VCaP (cell line): ENCODE results near the gene FCN3.

ENCODE experiments used
- H3K27ac ChIP-seq: fragments of 450-650 bp; 2 replicates; pipeline ENCODE4 v1.5.1; 2017
- TF ChIP-seq, protein P1 (sequence below): fragments of 450-650 bp; conservative IDR thresholded peaks from 2 replicates; pipeline ENCODE4 v1.5.1; 2017; ENCODE audit warnings: mild to moderate bottlenecking, moderate library complexity

Gene FCN3

DNA sequence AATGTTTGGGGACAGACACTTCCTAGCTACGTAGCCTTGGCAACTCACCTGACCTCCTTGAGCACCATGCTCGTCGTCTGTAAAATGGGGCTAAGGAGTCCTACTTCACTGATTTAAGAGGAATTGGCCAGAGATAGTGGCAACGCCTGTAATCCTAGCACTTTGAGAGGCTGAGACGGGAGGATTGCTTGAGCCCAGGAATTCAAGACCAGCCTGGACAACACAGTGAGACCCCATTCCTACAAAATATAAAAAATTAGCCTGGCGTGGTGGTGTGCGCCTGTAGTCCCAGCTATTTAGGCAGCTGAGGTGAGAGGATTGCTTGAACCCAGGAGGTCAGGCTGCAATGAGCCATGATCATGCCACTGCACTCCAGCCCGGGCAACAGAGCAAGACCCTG is 28.3 kb downstream of the FCN3 start:
- TF ChIP-seq, protein P1, sequence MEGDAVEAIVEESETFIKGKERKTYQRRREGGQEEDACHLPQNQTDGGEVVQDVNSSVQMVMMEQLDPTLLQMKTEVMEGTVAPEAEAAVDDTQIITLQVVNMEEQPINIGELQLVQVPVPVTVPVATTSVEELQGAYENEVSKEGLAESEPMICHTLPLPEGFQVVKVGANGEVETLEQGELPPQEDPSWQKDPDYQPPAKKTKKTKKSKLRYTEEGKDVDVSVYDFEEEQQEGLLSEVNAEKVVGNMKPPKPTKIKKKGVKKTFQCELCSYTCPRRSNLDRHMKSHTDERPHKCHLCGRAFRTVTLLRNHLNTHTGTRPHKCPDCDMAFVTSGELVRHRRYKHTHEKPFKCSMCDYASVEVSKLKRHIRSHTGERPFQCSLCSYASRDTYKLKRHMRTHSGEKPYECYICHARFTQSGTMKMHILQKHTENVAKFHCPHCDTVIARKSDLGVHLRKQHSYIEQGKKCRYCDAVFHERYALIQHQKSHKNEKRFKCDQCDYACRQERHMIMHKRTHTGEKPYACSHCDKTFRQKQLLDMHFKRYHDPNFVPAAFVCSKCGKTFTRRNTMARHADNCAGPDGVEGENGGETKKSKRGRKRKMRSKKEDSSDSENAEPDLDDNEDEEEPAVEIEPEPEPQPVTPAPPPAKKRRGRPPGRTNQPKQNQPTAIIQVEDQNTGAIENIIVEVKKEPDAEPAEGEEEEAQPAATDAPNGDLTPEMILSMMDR = no peak
- no peak overlapping the region for H3K27ac ChIP-seq

DNA sequence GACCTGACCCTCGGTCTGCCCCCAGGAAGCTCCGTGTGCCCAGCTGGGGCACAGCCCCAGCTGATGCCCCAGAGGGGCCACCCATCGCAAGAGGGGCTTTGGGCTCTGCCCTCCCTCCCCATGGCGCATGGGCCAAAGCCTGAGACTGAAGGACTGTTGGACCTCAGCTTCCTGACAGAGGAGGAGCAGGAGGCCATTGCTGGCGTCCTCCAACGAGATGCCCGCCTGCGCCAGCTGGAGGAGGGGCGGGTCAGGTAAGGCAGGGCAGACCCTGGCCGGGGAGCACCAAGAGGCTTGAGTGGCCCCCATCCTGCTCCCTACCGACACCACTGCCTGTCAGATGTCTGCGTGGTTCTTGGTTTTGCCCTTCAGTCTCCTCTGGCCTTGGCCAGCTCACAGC is 29.4 kb downstream of the FCN3 start:
- H3K27ac ChIP-seq = no peak overlapping the region
- TF ChIP-seq, protein P1 = no peak

DNA sequence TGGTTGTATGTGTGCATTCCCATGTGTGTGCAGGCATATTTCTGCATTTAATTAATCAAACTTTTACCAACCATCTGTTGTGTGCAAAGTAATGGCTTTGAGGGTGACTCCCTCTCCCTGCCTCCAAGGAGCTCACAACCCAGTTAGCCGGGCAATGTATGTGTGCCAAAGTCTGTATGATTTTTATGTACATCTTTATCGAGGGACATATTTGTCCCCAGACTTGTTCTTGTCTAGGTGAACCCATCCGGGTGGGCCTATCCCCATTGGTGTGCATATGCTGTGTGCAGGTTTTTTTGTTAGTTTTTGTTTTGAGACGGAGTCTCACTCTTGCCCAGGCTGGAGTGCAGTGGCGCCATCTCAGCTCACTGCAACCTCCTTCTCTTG is 31.0 kb downstream of the FCN3 start:
- peak overlapping the region; percentile 80 for H3K27ac ChIP-seq
- TF ChIP-seq, protein P1 = no peak

DNA sequence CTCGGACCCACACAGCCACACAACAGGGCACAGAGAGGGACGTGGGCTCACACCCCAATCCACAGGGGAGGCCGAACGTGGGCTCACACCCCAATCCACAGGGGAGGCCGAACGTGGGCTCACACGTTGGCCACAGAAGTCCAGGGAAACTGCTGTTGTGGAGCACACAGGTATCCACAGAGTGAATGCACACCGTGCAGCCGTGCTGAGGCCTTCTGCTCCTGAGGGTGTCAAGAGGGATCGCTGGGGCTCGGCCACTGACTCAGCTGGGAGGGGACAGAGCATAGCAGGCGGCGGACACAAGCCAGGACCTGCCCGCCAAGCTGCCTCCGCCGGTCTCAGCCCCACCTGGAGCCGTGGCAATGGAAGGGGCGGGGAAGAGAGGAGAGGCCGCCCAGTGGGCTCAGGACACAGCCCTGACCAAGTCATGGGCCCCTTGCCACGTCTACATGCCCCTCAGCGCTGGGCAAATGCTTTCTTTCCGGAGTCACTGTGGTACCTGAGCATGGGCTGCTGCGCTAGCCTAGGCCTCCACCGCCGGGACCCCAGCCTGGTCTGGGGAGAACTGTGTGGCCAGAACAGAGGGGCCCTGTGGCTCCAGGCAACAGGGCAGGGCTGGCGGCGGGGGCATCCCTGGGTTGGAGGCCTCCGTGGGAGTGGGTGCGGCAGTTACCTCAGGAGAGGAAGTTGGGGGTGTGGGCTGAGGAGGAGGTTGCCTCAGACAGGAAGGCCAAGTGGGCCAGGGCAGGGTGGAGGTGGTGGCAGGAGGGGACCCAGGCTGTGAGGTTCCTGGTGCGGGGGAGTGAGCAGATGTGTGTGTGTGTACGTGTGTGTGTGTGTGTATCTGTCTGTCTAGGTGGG is 31.6 kb downstream of the FCN3 start:
- H3K27ac ChIP-seq = peak overlapping the region; percentile 80

DNA sequence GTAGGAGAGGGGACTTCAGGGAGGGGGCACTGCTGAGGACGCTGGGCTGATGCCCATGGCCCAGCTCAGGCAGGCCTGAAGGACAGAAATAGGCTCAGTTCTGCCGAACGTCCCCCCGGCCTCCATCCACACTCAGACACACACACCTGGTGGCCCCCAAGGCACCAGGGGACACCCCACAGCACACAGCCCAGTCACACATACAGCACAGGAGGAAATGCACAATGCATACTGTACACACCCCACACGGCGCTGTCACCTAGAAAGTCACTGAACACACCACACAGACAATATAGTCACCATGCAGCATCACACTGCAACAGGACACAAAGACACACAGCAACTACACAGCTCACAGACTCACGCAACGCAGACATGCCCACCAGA is 32.2 kb downstream of the FCN3 start:
- TF ChIP-seq, protein P1 = no peak
- H3K27ac ChIP-seq = peak overlapping the region; percentile 80

More for the DNA sequence above, 31.6 kb downstream of the FCN3 start:
- TF ChIP-seq, protein P1 = no peak

DNA sequence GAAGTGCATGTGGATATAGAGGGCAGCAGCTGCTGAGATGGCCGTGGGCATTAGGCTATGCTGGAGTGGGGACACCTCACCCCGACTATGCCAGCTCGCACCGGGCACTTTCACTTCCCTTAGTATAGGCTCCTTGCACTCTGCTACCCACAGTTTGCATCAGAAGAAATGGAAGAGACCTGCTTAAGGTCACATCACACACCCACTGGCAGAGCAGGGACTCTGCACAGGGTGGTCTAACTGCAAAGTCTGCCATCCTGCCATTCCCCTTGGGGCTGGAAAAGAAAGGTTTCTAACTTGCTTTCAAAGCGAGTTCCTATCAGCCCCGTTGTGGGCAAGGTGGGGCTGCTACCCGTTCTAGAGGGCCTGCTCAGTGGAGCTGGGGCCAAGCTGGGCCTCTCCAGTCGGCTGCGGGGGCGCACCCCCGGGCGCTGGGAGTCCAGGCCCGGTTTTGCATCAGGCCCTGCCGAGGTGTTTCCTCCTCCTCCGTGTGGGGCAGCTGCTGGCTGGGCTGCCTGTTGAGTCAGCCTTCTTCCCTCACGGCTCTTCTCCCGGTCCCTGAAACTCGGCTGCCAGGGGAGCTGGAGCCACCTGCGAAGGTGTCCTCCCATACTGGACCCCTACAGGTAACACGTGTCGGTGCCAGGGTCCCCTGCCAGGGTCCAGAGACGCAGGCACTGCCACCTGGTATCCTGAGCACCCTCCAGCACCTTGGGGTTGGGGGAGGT is 32.9 kb downstream of the FCN3 start, which contains the start of gene SYTL1:
Gene SYTL1 (plus strand): TSS at position 498 of the 728 bp plus-strand sequence. CDS start 3,313 bp downstream, outside the sequence.
- H3K27ac ChIP-seq = peak within 1 kb of the TSS; percentile 80

DNA sequence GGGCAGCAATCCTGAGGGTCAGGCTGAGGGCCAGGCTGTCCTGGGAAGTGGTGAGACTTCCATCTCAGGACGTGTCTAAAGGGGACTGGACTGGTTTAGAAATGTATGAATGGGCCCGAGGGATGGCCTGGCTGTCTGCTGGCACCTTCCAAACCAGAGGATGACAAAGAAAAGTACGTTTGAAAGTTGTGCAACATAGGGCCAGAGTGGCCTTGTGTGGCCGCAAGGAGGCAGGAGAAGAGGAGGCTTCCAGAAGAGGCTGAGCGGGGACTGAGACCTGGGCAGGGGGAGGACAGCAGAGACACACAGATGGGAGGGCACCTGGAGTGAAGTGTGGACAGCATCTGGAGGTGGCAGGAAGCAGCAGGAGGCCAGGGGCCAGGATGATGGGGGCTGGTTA is 35.4 kb downstream of the FCN3 start:
- TF ChIP-seq, protein P1 = no peak
- no peak overlapping the region for H3K27ac ChIP-seq

More for the DNA sequence above, 32.9 kb downstream of the FCN3 start, which contains the start of gene SYTL1:
- TF ChIP-seq, protein P1 = no peak
